Measurements from ENCODE around the gene MLLT10.

Gene MLLT10

DNA sequence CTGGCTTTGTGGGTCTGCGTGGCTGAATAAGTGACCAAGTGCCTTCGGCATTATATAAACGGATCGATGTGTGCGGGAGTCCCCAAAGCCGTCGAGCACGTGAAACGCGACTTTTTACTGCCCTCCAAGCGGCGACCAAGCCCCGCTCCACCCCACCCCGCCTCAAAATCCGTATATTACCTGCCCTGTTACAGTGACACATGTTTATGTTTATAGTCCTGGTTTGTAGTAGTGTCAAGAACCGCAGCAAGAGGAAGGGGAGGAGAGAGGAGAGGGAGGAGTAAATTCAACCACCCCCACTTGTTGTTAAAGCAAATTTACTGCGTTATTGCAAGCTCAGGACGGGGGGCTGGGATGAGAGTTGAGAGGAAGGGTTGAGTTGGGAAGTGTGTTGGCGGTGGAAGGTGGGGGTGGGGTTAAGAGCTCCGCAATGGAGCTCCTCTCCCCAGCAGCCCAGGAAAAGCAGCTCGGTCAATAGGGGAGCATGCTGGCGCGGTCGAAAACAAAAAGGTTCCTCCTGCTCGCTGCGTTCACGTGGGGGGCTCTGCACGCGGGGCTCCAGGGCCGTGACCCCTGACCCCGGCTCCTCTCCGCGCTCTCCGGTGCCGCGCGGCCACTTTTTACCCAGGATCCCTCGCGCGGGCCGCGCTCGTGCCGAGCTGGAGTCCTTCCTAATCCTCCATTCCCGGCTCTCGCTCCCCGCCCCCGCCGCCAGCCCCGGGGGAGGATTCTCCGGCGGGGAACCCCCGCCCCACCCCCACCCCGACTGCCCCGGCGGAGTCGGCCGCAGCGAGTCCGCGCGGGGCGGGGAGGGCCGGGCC is 8.5 kb upstream of the MLLT10 start, which contains the start of gene SKIDA1 (continued):
- TF ChIP-seq, protein P1, sequence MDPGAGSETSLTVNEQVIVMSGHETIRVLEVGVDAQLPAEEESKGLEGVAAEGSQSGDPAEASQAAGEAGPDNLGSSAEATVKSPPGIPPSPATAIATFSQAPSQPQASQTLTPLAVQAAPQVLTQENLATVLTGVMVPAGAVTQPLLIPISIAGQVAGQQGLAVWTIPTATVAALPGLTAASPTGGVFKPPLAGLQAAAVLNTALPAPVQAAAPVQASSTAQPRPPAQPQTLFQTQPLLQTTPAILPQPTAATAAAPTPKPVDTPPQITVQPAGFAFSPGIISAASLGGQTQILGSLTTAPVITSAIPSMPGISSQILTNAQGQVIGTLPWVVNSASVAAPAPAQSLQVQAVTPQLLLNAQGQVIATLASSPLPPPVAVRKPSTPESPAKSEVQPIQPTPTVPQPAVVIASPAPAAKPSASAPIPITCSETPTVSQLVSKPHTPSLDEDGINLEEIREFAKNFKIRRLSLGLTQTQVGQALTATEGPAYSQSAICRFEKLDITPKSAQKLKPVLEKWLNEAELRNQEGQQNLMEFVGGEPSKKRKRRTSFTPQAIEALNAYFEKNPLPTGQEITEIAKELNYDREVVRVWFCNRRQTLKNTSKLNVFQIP (CRISPR knock-in tag; IDR thresholded peaks at IDR 0.05; ENCODE audit: borderline replicate concordance, low read depth): no peak
- TF ChIP-seq GLIS3 (CRISPR knock-in tag; IDR thresholded peaks at IDR 0.05) (no peak), TOX (CRISPR knock-in tag; IDR thresholded peaks at IDR 0.05; ENCODE audit: borderline replicate concordance) (no peak), ZC3H10 (CRISPR knock-in tag; IDR thresholded peaks at IDR 0.05) (no peak), ESRRG (CRISPR knock-in tag; IDR thresholded peaks at IDR 0.05) (no peak), BACH2 (CRISPR knock-in tag; IDR thresholded peaks at IDR 0.05; ENCODE audit: borderline replicate concordance) (no peak), ARNTL (CRISPR knock-in tag; IDR thresholded peaks at IDR 0.05; ENCODE audit: borderline replicate concordance, low read depth) (no peak)

DNA sequence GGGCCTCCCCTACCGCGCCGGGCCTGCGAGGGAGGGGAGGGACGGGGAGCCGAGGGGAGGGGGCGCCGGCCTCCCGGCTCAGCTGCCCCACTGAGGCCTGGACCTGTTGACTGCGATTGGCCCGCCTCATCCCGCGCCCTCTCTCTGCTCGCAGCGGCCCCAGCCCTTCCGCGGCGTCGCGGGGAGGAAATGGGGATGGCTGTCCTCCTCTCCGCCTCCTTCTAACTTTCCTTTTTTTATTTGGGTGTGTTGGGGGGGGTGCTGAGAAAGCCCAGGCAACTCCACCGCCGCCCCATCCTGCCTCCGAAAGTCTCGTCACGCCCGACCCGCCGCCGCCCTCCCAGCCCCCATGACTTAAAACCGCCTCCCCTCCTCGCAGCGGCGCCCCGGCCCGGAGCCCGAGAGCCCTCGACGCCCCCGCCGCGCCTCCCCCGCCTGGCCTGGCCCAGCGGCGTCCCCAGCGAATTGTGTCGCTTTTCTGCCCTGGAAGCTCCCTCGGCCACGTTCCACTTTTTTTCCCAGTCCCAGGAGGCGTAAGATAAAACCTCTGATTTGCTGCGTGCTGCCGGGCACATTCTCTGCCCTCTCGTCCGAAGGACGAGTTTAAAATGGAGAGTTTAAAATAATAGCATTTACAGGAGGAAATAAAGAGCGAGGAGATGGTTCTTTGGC is 7.7 kb upstream of the MLLT10 start:
- ATAC-seq: peak; percentile 64
- TF ChIP-seq, protein P2, sequence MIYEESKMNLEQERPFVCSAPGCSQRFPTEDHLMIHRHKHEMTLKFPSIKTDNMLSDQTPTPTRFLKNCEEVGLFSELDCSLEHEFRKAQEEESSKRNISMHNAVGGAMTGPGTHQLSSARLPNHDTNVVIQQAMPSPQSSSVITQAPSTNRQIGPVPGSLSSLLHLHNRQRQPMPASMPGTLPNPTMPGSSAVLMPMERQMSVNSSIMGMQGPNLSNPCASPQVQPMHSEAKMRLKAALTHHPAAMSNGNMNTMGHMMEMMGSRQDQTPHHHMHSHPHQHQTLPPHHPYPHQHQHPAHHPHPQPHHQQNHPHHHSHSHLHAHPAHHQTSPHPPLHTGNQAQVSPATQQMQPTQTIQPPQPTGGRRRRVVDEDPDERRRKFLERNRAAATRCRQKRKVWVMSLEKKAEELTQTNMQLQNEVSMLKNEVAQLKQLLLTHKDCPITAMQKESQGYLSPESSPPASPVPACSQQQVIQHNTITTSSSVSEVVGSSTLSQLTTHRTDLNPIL (CRISPR knock-in tag; IDR thresholded peaks at IDR 0.05; ENCODE audit: low read depth): no peak
- TF ChIP-seq TOX (CRISPR knock-in tag; IDR thresholded peaks at IDR 0.05; ENCODE audit: borderline replicate concordance): no peak
- TF ChIP-seq ZNF70 (CRISPR knock-in tag; IDR thresholded peaks at IDR 0.05): peak; percentile 77
- no peak for TF ChIP-seq RARB (CRISPR knock-in tag; IDR thresholded peaks at IDR 0.05)
- TF ChIP-seq, protein P3, sequence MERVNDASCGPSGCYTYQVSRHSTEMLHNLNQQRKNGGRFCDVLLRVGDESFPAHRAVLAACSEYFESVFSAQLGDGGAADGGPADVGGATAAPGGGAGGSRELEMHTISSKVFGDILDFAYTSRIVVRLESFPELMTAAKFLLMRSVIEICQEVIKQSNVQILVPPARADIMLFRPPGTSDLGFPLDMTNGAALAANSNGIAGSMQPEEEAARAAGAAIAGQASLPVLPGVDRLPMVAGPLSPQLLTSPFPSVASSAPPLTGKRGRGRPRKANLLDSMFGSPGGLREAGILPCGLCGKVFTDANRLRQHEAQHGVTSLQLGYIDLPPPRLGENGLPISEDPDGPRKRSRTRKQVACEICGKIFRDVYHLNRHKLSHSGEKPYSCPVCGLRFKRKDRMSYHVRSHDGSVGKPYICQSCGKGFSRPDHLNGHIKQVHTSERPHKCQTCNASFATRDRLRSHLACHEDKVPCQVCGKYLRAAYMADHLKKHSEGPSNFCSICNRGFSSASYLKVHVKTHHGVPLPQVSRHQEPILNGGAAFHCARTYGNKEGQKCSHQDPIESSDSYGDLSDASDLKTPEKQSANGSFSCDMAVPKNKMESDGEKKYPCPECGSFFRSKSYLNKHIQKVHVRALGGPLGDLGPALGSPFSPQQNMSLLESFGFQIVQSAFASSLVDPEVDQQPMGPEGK (CRISPR knock-in tag; IDR thresholded peaks at IDR 0.05; ENCODE audit: borderline replicate concordance): peak; percentile 50; the same call in 1 of the 2 replicates
- TF ChIP-seq PPARA (CRISPR knock-in tag; IDR thresholded peaks at IDR 0.05; ENCODE audit: borderline replicate concordance): no peak
- TF ChIP-seq ZFP3 (CRISPR knock-in tag; IDR thresholded peaks at IDR 0.05): no peak
- no peak for TF ChIP-seq GLIS3 (CRISPR knock-in tag; IDR thresholded peaks at IDR 0.05)
- TF ChIP-seq, protein P1 (CRISPR knock-in tag; IDR thresholded peaks at IDR 0.05; ENCODE audit: borderline replicate concordance, low read depth): no peak
- TF ChIP-seq TCF4 (CRISPR knock-in tag; IDR thresholded peaks at IDR 0.05; ENCODE audit: borderline replicate concordance): no peak
- TF ChIP-seq ZNF565 (CRISPR knock-in tag; conservative IDR thresholded peaks at IDR 0.05; ENCODE audit: low read depth): no peak
- TF ChIP-seq, protein P4, sequence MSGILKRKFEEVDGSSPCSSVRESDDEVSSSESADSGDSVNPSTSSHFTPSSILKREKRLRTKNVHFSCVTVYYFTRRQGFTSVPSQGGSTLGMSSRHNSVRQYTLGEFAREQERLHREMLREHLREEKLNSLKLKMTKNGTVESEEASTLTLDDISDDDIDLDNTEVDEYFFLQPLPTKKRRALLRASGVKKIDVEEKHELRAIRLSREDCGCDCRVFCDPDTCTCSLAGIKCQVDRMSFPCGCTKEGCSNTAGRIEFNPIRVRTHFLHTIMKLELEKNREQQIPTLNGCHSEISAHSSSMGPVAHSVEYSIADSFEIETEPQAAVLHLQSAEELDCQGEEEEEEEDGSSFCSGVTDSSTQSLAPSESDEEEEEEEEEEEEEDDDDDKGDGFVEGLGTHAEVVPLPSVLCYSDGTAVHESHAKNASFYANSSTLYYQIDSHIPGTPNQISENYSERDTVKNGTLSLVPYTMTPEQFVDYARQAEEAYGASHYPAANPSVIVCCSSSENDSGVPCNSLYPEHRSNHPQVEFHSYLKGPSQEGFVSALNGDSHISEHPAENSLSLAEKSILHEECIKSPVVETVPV (CRISPR knock-in tag; IDR thresholded peaks at IDR 0.05): no peak
- no peak for TF ChIP-seq ESRRG (CRISPR knock-in tag; IDR thresholded peaks at IDR 0.05)
- no peak for TF ChIP-seq ZC3H10 (CRISPR knock-in tag; IDR thresholded peaks at IDR 0.05)
- TF ChIP-seq OSR1 (CRISPR knock-in tag; IDR thresholded peaks at IDR 0.05): no peak

DNA sequence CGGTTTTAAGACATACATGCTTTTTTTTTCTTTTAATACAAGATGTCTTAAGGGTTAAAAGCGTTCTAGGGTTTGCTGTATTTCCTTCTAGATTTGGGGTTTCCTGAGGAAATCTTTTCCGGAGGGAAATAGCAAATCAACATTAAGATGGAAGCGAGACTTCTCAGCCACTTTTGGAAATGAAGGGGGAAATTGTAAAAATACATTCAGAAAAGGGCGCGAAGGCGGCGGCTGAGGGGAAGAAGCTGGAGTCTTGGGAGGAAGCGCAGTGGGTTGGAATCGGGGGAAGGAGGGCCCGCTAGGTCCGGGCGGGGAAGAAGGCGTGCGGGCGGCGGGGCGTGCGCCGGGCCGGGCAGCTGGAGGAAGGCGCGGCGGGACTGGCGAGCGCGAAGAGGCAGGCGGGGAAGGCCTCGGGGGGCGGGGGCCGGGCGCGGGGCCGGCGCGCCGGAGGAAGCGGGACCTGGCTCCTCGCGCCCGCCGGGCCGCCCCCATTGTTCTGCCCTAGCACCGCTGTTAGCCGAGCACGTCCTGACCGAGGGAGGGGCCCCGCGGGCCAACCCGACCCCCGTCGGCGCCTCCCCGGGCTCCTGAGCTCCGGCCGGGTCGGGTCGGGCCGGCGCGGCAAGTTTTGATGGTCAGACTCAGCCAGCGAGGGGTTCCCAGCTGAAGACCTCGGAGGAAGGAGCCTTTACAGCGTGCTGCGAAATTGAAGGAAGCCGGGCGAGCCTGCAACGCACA is 7.0 kb upstream of the MLLT10 start:
- TF ChIP-seq ARNTL (CRISPR knock-in tag; IDR thresholded peaks at IDR 0.05; ENCODE audit: borderline replicate concordance, low read depth): no peak
- TF ChIP-seq SNAI2 (CRISPR knock-in tag; IDR thresholded peaks at IDR 0.05): no peak
- TF ChIP-seq TOX (CRISPR knock-in tag; IDR thresholded peaks at IDR 0.05; ENCODE audit: borderline replicate concordance): no peak
- TF ChIP-seq, protein P5, sequence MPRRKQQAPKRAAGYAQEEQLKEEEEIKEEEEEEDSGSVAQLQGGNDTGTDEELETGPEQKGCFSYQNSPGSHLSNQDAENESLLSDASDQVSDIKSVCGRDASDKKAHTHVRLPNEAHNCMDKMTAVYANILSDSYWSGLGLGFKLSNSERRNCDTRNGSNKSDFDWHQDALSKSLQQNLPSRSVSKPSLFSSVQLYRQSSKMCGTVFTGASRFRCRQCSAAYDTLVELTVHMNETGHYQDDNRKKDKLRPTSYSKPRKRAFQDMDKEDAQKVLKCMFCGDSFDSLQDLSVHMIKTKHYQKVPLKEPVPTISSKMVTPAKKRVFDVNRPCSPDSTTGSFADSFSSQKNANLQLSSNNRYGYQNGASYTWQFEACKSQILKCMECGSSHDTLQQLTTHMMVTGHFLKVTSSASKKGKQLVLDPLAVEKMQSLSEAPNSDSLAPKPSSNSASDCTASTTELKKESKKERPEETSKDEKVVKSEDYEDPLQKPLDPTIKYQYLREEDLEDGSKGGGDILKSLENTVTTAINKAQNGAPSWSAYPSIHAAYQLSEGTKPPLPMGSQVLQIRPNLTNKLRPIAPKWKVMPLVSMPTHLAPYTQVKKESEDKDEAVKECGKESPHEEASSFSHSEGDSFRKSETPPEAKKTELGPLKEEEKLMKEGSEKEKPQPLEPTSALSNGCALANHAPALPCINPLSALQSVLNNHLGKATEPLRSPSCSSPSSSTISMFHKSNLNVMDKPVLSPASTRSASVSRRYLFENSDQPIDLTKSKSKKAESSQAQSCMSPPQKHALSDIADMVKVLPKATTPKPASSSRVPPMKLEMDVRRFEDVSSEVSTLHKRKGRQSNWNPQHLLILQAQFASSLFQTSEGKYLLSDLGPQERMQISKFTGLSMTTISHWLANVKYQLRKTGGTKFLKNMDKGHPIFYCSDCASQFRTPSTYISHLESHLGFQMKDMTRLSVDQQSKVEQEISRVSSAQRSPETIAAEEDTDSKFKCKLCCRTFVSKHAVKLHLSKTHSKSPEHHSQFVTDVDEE (CRISPR knock-in tag; IDR thresholded peaks at IDR 0.05): no peak
- ATAC-seq: peak; percentile 7
